Psoas muscle (tissue), 8 donors: ENCODE data around the gene CLCN7. TPM values are rescaled to one million over a fixed set of nuclear protein-coding genes. Genes with fewer than 3 reads are reported as not detected.

ENCODE experiments used
- ATAC-seq, 4 donors: fragments of 200-7000 bp; cut with Tn5 transposase; one replicate each; pipeline ENCODE4 v1.9.1; 2020; ENCODE audit warnings: moderate library complexity in 3 of 4, mild to moderate bottlenecking in 2 of 4
- DNase-seq, 2 donors: peaks; one replicate each; pipeline ENCODE4 v3.0.0-alpha.2; 2020
- H3K27ac ChIP-seq: fragments of 200-600 bp; one replicate; pipeline ENCODE4 v1.8.0; 2022
- H3K27me3 ChIP-seq, 3 donors: fragments of 200-600 bp in 1 of 3; one replicate each; pipeline versions ENCODE4 v1.6.1 to v1.8.0; 2013 to 2022; ENCODE audit warnings: low read length in 2 of 3, mild to moderate bottlenecking in 2 of 3, moderate library complexity in 1 of 3; ENCODE audit not compliant: insufficient read depth in 3 of 3
- H3K36me3 ChIP-seq, 2 donors: fragments of 200-600 bp in 1 of 2; one replicate each; pipeline versions ENCODE4 v1.6.1 to v1.8.0; 2013 to 2022; ENCODE audit warnings: low read depth in 1 of 2, mild to moderate bottlenecking in 1 of 2, moderate library complexity in 1 of 2; ENCODE audit not compliant: insufficient read depth in 1 of 2
- H3K4me1 ChIP-seq: fragments of 200-600 bp; one replicate; pipeline ENCODE4 v1.8.0; 2022
- H3K4me3 ChIP-seq: fragments of 200-600 bp; one replicate; pipeline ENCODE4 v1.8.0; 2022; ENCODE audit warnings: mild to moderate bottlenecking
- H3K9me3 ChIP-seq: fragments of 200-600 bp; one replicate; pipeline ENCODE4 v1.8.0; 2022
- WGBS, 3 donors: extraction: QIAGEN DNeasy Blood & Tissue Kit; methylation state at CpG; one replicate each; pipeline versions ENCODE4 v1.1.6 to v1.1.7; 2013; 5-methylcytosine and 5-hydroxymethylcytosine counted together
- intact Hi-C, 2 donors: fragments of 100-400 bp; cut with DNase I; formaldehyde crosslinking; loops; one replicate each; pipeline versions ENCODE4 v1.11.0 to v1.14.2; 2022
- polyA plus RNA-seq, 3 donors: library from polyadenylated mRNA; stranded (reverse); fragments of 200-250 nt; gene quantifications; one replicate each; pipeline ENCODE4 v1.2.3, GENCODE V29; 2013
- total RNA-seq, 4 donors: library from RNA; stranded (reverse); fragmentation: NEBNext Ultra II Directional in 2 of 4; extraction: Animal tissue kit (Norgen Biotek cat#: 25700) in 2 of 4; gene quantifications; one replicate each; pipeline versions ENCODE4 v1.2.1 to v1.2.4, GENCODE V29; 2021 to 2023
- TF ChIP-seq, protein P1 (sequence below): fragments of 200-600 bp; IDR thresholded peaks from one replicate; pipeline ENCODE4 v1.8.0; 2022; ENCODE audit warnings: antibody characterized with exemption
- donor health status: healthy with polysubstance abuse.
- donor health status: DM: no; HTN: no; CAD: no; lungs with moderate emphysema.
- donor health status: Bipolar disorder and iron deficiency.
- donor health status: healthy.
- donor health status: DM: yes; HTN: yes; CAD: no.
- donor health status: DM: no; HTN: no; CAD: no.
- donor health status: DM: no; HTN: no; CAD: no.
- donor health status: DM: yes; HTN: yes; CAD: no.

CLCN7 gene
- total and polyA plus RNA-seq, 7 donors: 27.0 to 65.4 (median 41.2) TPM

GRCh38 chr16:1403733-1404132, 71.1 kb downstream of the CLCN7 start:
- WGBS, 3 donors: 87 to 97% (median 89%) methylated on average over 14 of the region's 14 CpGs
- Histone ChIP-seq H3K4me1 (peaks cover 5% of the 10 kb centered on the region), H3K4me3 (no peak overlapping the region), H3K36me3 (peaks cover 4 to 58% of the 10 kb centered on the region in 2 donors), H3K27me3 (no peaks in the 10 kb centered on the region), H3K27ac (no peak overlapping the region), H3K9me3 (no peaks in the 10 kb centered on the region)
- TF ChIP-seq, protein P1, sequence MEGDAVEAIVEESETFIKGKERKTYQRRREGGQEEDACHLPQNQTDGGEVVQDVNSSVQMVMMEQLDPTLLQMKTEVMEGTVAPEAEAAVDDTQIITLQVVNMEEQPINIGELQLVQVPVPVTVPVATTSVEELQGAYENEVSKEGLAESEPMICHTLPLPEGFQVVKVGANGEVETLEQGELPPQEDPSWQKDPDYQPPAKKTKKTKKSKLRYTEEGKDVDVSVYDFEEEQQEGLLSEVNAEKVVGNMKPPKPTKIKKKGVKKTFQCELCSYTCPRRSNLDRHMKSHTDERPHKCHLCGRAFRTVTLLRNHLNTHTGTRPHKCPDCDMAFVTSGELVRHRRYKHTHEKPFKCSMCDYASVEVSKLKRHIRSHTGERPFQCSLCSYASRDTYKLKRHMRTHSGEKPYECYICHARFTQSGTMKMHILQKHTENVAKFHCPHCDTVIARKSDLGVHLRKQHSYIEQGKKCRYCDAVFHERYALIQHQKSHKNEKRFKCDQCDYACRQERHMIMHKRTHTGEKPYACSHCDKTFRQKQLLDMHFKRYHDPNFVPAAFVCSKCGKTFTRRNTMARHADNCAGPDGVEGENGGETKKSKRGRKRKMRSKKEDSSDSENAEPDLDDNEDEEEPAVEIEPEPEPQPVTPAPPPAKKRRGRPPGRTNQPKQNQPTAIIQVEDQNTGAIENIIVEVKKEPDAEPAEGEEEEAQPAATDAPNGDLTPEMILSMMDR: no peak
- ATAC-seq: no peak
- no peak for DNase-seq
- intact Hi-C loops: no loop called here

DNA sequence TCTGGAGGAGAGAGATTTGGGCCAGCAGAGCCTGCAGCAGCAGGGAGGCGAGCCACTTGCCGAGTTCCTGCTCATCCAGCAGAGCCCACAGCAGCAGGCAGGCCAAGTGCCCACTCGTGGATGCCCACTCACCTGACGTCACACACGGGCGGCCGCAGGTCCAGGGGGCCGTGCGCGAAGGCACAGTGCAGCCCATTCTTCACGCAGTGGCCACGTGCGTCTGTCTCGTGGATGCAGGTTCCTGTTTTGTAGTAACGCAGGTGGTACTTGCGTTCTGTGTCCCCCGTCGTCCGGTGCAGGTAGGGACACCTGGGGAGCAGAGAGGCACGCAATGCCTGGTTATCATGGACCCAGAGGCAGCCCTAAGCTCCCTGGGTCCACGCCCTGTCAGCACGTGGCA, 71.8 kb downstream of the CLCN7 start:
- peaks cover 4 to 64% of the 10 kb centered on the region in 2 donors for H3K36me3 ChIP-seq
- DNase-seq (no peak), ATAC-seq (no peak)
- no peaks in the 10 kb centered on the region for H3K9me3 ChIP-seq
- H3K4me1 ChIP-seq: no peaks in the 10 kb centered on the region
- H3K27ac ChIP-seq: no peak overlapping the region
- 88 to 95% (median 89%) methylated on average over 22 of the region's 22 CpGs for WGBS, 3 donors
- TF ChIP-seq, protein P1: no peak
- no peak overlapping the region for H3K4me3 ChIP-seq
- no peaks in the 10 kb centered on the region for H3K27me3 ChIP-seq
- intact Hi-C loops: no loop called here

DNA sequence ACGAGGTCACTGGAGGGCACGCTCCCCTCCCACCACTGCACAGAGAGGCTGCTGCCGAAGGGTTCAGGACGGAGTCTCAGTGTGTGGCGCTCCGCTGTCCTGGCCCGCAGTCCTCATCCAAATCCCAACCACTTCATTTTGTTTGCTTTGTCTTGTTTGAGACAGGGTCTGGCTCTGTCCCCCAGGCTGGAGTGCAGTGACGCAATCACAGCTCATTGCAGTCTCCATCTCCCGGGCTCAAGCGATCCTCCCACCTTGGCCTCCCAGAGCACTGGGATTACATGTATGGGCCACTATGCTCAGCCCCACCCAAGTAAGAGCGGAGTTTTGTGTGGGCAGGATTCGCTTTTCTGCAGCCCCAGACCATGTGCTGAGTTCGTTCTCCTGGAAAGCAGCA, 73.1 kb downstream of the CLCN7 start:
- ATAC-seq: no peak
- intact Hi-C loops: no loop called here

GRCh38 chr16:1401061-1401757, 73.6 kb downstream of the CLCN7 start:
- H3K36me3 ChIP-seq: peaks cover 4 to 74% of the 10 kb centered on the region in 2 donors
- ATAC-seq: no peak
- no peaks in the 10 kb centered on the region for H3K9me3 ChIP-seq
- WGBS, 3 donors: 88 to 94% (median 88%) methylated on average over 21 to 29 of the region's 29 CpGs
- DNase-seq: no peak
- H3K4me1 ChIP-seq: no peaks in the 10 kb centered on the region
- H3K27ac ChIP-seq: no peak overlapping the region
- intact Hi-C loops: no loop called here
- TF ChIP-seq, protein P1: no peak
- H3K4me3 ChIP-seq: no peak overlapping the region
- H3K27me3 ChIP-seq: no peaks in the 10 kb centered on the region

More for the DNA sequence above, 73.1 kb downstream of the CLCN7 start:
- Histone ChIP-seq H3K27ac (no peak overlapping the region), H3K9me3 (no peaks in the 10 kb centered on the region), H3K36me3 (peaks cover 4 to 71% of the 10 kb centered on the region in 2 donors), H3K4me3 (no peak overlapping the region), H3K27me3 (no peaks in the 10 kb centered on the region), H3K4me1 (no peaks in the 10 kb centered on the region)
- TF ChIP-seq, protein P1: no peak
- DNase-seq: no peak
- 89 to 95% (median 90%) methylated on average over 13 of the region's 13 CpGs for WGBS, 3 donors
